NCI-H128 (cell line): ENCODE measurements around the gene PPP1CC.
"Not testable (repeated sequence)": the region's sequence is repeated elsewhere in the genome, so short reads cannot be mapped to it uniquely, and the experiment has no call there.

ENCODE experiments used
- DNase-seq: peaks from one replicate; lab custom pipeline; 2025; ENCODE audit not compliant: unreplicated experiment; lab: John Stamatoyannopoulos, UW

Gene PPP1CC

DNA sequence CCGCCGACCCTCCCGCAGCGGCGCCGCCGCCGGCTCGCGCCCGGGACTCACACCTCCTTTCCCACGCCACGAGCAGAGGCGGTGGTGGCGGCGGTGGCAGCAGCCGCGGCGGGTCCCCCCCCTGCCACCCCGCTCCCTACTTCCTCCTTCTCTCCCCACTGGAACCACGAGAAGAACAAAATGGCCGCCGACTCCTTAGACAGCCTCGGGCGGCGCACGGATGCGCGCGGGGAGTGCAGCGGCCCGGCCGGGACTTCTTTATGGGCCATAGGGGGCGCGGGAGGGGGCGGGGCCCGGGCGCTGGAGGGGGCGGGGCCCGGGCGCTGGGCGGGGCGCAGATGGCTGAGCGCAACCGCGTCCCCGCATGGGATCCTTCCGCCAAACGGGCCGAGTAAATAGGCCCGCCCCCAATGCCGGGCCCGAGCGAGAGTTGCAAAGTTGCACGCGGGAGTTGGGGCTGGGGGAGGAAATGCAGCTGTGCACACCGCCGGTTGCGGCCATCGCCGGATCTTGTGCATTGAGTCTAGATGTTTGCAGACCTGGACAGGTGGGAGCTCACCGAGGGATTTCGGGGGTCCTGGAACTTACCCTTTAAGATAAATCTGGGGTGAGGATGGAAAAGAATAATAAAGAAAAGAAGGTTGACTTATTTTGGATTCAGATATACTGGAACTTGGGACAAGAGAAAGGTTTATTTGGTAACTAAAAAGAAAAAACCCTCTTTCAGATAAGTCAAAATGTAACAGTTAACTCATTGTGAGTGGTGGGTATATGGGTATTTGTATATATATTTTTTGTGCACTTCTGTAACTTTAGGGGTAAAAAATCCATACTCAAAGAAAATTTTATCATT, at the start of gene PPP1CC:
Gene PPP1CC, minus strand, starts transcription at position 174 of the 853 bp plus-strand sequence. CDS start 184 bp downstream, outside the sequence.
- peak; percentile 83 for DNase-seq

DNA sequence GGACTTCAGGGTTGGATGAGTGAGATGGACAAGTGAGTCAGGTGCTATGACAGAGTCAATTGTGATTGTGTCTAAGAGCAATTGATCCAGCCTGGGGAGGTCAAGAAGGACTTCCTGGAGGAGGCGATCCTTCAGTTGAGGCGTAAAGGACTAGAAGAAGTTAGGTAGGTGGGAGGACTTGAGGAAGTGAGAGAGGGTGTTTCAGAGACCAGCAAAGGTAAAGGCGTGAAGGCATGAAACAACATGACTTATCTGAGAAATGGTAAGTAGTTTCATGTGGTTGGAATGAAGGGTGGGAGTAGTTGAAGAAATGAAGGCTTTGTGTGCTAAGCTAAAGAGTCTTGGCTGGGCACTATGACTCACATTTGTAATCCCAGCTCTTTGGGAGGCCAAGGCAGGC, 48.9 kb upstream of the PPP1CC start:
- DNase-seq, result no peak

- no peak for DNase-seq
These were observed 47.6 kb upstream of the PPP1CC start for GRCh38 chr12:110790301-110790700.

GRCh38 chr12:110786012-110786411, 43.3 kb upstream of the PPP1CC start:
- no peak for DNase-seq

- no peak for DNase-seq
These were observed 42.5 kb upstream of the PPP1CC start for GRCh38 chr12:110785240-110785639.

- no peak for DNase-seq
These were observed 40.2 kb upstream of the PPP1CC start for GRCh38 chr12:110782922-110783321.

DNA sequence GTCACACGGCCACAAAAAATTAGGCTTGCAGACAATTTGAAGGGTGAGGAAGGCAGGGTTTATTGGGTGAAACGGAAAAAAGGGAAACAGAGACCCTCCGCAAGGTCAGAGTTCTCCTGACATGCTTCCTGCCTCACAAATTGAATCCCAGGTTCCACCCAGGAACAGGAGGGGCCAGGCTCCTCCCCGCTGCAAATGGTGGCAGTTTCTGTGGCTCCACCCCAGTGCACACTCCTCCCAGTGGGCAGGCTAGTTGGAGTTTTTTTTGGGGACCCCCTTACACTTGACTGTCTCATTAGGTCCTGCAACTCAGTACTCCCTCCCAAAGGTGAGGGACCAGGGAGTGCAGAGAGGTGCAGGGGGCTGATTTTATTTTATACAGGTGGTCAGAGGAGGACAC, 39.4 kb upstream of the PPP1CC start:
- no peak for DNase-seq

DNA sequence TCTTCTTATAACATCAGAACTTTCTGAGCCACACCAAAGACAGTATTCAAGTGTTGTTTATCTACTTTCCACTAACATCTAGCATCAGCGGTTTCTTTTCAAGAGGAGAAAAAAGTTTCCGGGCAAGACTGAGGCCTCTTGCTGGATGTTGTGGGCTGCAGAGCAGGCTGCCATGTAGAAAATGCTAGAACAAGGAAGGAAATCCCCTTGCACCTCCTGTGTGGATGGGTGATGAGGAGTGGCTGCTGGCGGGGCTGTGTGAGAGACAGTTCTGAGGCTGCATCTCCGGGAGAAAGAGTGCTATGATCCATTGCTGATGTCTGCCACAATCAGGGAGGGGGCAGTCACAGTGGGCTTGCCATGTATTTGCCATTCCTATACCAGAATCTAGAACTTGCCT, 37.8 kb upstream of the PPP1CC start:
- DNase-seq, result no peak

DNA sequence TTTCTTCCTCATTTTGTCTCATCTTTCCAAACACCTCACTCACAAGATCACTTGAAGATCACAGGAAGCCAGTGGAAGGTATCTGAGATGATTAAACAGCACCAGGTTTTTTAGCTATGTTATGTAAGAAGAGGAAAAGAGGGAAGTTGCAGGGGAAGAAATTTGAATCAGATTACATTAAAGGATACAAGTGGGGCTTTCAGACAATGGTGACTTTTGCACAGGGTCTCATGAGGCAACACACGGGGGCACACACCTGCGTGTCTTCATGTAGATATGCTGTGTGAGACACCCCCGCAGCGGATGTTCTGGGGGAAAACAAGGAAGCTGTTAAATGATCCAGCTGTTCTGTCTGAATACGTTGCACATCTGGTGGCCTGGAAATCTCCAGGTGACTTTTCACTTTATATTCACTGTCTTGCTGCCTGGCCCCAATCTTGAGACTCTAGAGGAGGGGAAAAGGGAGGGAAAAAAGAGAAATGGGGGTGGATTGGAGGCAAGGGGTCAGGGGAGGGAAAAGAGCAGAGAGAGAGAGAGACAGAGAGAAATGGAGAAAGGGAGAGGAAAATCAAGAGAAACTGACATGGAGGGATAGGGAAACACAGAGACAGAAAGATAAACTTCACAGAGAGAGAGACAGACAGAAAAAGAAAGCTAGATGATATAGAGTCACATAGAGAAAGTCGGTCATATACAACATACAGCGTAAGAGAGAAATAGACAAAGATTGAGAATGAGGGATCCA, 36.3 kb upstream of the PPP1CC start:
- no peak for DNase-seq

GRCh38 chr12:110776410-110776809, 33.7 kb upstream of the PPP1CC start:
- no peak for DNase-seq

DNA sequence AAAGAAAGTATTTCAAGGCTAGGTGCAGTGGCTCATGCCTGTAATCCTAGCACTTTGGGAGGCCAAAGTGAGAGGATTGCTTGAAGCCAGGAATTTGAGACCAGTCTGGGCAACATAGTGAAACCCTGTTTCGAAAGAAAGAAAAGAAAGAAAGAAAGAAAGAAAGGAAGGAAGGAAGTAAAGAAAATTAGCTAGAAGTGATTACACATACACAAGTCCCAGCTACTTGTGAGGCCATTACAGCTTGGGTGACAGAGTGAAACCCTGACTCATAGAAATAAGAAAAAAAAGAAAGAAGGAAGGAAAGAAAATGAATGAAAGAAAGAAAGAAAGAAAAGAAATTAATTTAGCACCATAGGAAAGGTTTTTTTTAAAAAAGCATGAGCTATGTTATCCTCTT, 33.3 kb upstream of the PPP1CC start:
- DNase-seq, result no peak

- DNase-seq, result no peak
These were observed 32.1 kb upstream of the PPP1CC start for GRCh38 chr12:110774824-110775223.

- DNase-seq, result no peak
These were observed 26.3 kb upstream of the PPP1CC start for GRCh38 chr12:110768960-110769359.

- DNase-seq, result no peak
These were observed 25.2 kb upstream of the PPP1CC start for GRCh38 chr12:110767863-110768262.

DNA sequence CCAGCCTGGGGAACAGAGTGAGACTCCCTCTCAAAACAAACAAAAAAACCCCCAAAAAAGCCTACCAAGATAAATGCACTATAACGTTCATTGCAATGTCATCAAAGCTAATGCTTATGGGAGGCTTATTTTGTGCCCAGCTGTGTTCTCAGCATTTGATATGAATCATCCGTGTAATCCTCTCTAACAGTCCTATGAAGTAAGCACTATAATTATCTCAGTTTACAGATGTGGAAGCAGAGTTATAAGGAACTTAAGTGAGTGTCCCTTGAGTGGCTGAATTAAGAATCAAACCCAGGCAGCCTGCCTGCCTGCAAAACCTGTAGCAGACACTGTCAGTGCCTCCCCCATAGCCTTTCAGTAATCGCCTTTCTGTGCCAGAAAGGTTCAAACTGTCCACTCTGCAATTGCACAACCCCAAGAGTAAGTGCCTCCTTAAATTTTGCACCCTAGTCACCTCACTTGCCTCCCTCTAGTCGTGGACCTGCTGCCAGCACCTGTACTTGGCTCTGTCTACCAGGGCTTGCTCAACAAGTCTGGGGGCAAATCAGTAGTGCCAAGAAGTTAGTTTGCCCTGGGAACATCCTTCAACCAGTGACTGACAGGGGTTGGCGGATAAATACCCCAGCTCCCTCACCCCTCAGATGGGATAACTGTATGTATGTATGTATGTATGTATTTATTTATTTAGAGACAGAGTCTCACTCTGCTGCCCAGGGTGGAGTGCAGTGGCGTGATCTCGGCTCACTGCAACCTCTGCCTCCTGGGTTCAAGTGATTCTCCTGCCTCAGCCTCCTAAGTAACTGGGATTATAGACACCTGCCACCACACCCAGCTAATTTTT, 23.8 kb upstream of the PPP1CC start:
- DNase-seq, result no peak

DNA sequence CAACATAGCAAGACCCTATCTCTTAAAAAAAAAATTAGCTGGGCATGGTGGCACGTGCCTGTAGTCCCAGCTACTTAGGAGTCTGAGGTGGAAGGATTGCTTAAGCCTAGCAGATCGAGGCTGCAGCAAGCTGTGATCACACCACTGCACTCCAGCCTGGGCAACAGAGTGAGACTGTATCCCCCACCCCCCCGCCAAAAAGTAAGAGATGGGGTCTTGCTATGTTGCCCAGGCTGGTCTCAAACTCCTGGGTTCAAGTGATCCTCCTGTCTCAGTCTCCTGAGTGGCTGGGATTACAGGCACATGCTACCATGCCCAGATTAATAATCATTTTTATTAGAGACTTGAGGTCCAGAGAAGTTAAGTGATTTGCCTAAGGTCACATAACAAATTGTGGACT, 22.9 kb upstream of the PPP1CC start:
- DNase-seq, result not testable (repeated sequence)

GRCh38 chr12:110765111-110765510, 22.4 kb upstream of the PPP1CC start:
- DNase-seq, result no peak

DNA sequence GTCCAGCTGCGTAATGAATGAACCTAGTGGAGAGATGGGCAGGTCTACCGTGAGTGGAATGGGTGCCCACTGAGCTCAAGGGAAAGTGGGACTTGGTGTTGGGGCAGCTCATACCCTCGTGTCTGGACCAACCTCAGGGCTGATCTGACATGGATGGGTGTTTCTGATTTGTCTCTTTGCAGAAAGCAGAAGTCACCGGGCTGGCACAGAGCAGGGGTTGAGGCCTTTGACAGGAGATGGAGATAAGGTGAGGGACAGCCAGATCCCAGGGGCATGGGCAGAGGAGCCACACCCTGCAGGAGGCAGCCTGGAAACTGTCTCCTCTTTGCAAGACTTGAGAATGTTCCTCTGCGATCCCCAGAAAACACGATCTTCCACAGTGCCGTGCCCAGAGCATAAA, 20.9 kb upstream of the PPP1CC start:
- no peak for DNase-seq

- no peak for DNase-seq
These were observed 20.2 kb upstream of the PPP1CC start for GRCh38 chr12:110762891-110763290.

DNA sequence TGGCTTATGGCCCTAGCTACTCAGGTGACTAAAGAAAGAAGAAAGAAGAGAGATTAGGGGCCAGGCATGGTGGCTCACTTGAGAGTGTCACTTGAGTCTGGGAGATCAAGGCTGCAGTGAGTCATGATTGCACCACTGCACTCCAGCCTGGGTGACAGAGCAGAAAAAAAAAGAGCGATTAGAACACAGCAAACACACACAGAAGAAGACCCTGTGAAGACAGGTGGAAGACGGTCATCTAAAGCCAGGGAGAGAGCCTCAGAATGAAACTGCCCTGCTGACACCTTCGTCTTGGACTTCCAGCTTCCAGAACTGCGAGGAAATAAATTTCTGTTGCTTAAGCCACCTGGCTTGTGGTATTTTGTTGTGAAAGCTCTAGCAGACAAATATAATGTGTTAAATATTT, 17.5 kb upstream of the PPP1CC start:
- DNase-seq, result no peak

GRCh38 chr12:110758922-110759321, 16.2 kb upstream of the PPP1CC start:
- DNase-seq, result no peak
